ENCODE data around the gene PKLR.

The PKLR gene

GRCh38 chr1:155277070-155277901 lies 24.0 kb downstream of the PKLR start, which contains the start of gene HCN3:
Gene HCN3 (plus strand): TSS chr1:155277463. CDS start chr1:155277591, 128 bp downstream.
- no peaks in the 10 kb centered on the region for H3K36me3 ChIP-seq (replicated peaks; ENCODE audit: insufficient read depth, low read length)
- H3F3A ChIP-seq (ENCODE audit: insufficient read depth, low read length) = peaks cover 25% of the 10 kb centered on the region
- peaks cover 16% of the 10 kb centered on the region for H3K4me1 ChIP-seq (ENCODE audit: low read length)
- no peak within 1 kb of the TSS for H3K27ac ChIP-seq (ENCODE audit: low read length)
- no peaks in the 10 kb centered on the region for H3K27me3 ChIP-seq (replicated peaks; ENCODE audit: insufficient read depth, low read length)
- H4K20me1 ChIP-seq (ENCODE audit: insufficient read depth, low read length) = no peaks in the 10 kb centered on the region
- peaks cover 14% of the 10 kb centered on the region for H3K79me2 ChIP-seq (ENCODE audit: low read length)
- H3K9me3 ChIP-seq (replicated peaks; ENCODE audit: insufficient read depth, low read length) = no peaks in the 10 kb centered on the region
- TF ChIP-seq EZH2phosphoT487 (IDR thresholded peaks at IDR 0.05; ENCODE audit: low read length) (no peak), EZH2 (optimal IDR thresholded peaks at IDR 0.05; ENCODE audit: low read depth, low read length) (no peak)
- TF ChIP-seq, protein P1, sequence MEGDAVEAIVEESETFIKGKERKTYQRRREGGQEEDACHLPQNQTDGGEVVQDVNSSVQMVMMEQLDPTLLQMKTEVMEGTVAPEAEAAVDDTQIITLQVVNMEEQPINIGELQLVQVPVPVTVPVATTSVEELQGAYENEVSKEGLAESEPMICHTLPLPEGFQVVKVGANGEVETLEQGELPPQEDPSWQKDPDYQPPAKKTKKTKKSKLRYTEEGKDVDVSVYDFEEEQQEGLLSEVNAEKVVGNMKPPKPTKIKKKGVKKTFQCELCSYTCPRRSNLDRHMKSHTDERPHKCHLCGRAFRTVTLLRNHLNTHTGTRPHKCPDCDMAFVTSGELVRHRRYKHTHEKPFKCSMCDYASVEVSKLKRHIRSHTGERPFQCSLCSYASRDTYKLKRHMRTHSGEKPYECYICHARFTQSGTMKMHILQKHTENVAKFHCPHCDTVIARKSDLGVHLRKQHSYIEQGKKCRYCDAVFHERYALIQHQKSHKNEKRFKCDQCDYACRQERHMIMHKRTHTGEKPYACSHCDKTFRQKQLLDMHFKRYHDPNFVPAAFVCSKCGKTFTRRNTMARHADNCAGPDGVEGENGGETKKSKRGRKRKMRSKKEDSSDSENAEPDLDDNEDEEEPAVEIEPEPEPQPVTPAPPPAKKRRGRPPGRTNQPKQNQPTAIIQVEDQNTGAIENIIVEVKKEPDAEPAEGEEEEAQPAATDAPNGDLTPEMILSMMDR (IDR thresholded peaks at IDR 0.05; ENCODE audit: low read length) = peak; percentile 78
- H3K4me3 ChIP-seq (ENCODE audit: low read length) = peak within 1 kb of the TSS; percentile 76
- DNase-seq = peak; percentile 99
- peak within 1 kb of the TSS; percentile 20; the same call in 1 of the 2 replicates for H3K9ac ChIP-seq (ENCODE audit: low read length)
- no peaks in the 10 kb centered on the region for H3K9me2 ChIP-seq (replicated peaks; ENCODE audit: insufficient read depth, low read length)
- peak within 1 kb of the TSS; percentile 83 for H2AFZ ChIP-seq (ENCODE audit: low read length)
- peak within 1 kb of the TSS; percentile 99 for H3K4me2 ChIP-seq (ENCODE audit: low read depth, low read length)

GRCh38 chr1:155273343-155274245 lies 27.6 kb downstream of the PKLR start, which contains the start of gene CLK2:
Gene CLK2 (minus strand): TSS chr1:155273504. CDS start chr1:155270977, 2,527 bp downstream.
- TF ChIP-seq EZH2 (optimal IDR thresholded peaks at IDR 0.05; ENCODE audit: low read depth, low read length) (no peak), EZH2phosphoT487 (IDR thresholded peaks at IDR 0.05; ENCODE audit: low read length) (no peak)
- TF ChIP-seq, protein P1 (IDR thresholded peaks at IDR 0.05; ENCODE audit: low read length) = no peak
- Histone ChIP-seq H4K20me1 (ENCODE audit: insufficient read depth, low read length) (no peaks in the 10 kb centered on the region), H3K9me3 (replicated peaks; ENCODE audit: insufficient read depth, low read length) (no peaks in the 10 kb centered on the region), H3K4me2 (ENCODE audit: low read depth, low read length) (peak within 1 kb of the TSS; percentile 100), H3K27ac (ENCODE audit: low read length) (peak within 1 kb of the TSS; percentile 53; the same call in 1 of the 2 replicates), H2AFZ (ENCODE audit: low read length) (peak within 1 kb of the TSS; percentile 100), H3K9me2 (replicated peaks; ENCODE audit: insufficient read depth, low read length) (no peaks in the 10 kb centered on the region), H3K36me3 (replicated peaks; ENCODE audit: insufficient read depth, low read length) (peaks cover 20% of the 10 kb centered on the region), H3K9ac (ENCODE audit: low read length) (peak within 1 kb of the TSS; percentile 78), H3K79me2 (ENCODE audit: low read length) (peaks cover 46% of the 10 kb centered on the region), H3K27me3 (replicated peaks; ENCODE audit: insufficient read depth, low read length) (no peaks in the 10 kb centered on the region), H3K4me3 (ENCODE audit: low read length) (peak within 1 kb of the TSS; percentile 83), H3F3A (ENCODE audit: insufficient read depth, low read length) (peaks cover 25% of the 10 kb centered on the region), H3K4me1 (ENCODE audit: low read length) (peaks cover 14% of the 10 kb centered on the region)
- peak; percentile 100 for DNase-seq

DNA sequence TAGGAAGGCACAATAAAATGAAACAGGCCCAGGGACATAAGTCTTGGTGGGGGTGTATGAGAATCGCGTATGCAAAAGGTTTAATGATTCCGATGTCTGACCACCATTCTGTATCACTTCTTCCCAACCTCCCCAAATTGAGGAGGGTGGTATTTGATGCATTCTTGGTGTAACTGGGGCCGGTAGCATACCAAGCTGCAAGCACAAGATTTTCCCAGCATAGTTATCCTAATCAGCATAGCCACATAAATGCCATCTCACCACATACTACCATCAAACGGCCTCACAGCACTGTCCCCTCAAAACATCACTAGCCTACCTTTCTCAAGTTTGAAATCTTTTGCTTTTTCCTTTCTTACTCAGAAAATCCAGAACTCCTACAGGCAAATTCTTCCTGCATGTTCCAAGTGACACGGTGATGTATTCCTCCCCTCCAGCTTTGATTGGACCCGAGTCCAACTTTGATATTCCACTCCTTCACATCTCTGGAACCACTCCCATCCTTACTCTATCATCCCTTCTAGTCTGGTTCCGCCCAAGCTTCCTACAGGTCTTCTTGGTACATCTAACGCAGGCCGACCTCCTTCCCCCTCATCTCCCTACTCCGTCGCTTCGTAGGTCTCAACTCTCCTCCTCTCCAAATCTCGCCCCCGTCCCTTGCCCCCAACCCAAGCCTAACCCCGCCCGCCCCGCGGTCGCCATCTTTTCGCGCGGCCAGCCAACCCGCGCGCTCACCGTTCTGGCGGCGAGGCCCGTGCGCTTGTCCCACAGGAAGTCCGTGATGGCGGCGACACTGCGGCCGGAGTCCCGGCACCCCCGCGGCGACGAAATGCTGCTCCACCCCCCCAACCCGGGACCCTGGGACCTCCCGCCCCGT lies 28.5 kb downstream of the PKLR start:
- H3K36me3 ChIP-seq (replicated peaks; ENCODE audit: insufficient read depth, low read length) = peaks cover 27% of the 10 kb centered on the region
- no peaks in the 10 kb centered on the region for H3K27me3 ChIP-seq (replicated peaks; ENCODE audit: insufficient read depth, low read length)
- DNase-seq = no peak
- H3K4me1 ChIP-seq (ENCODE audit: low read length) = peaks cover 11% of the 10 kb centered on the region
- H3K27ac ChIP-seq (ENCODE audit: low read length) = peak overlapping the region; percentile 53; the same call in 1 of the 2 replicates
- peak overlapping the region; percentile 100 for H3K4me2 ChIP-seq (ENCODE audit: low read depth, low read length)
- H3K4me3 ChIP-seq (ENCODE audit: low read length) = peak overlapping the region; percentile 83
- peaks cover 49% of the 10 kb centered on the region for H3K79me2 ChIP-seq (ENCODE audit: low read length)
- peak overlapping the region; percentile 100 for H2AFZ ChIP-seq (ENCODE audit: low read length)
- TF ChIP-seq, protein P1 (IDR thresholded peaks at IDR 0.05; ENCODE audit: low read length) = no peak
- TF ChIP-seq EZH2phosphoT487 (IDR thresholded peaks at IDR 0.05; ENCODE audit: low read length) (no peak), EZH2 (optimal IDR thresholded peaks at IDR 0.05; ENCODE audit: low read depth, low read length) (no peak)
- no peaks in the 10 kb centered on the region for H4K20me1 ChIP-seq (ENCODE audit: insufficient read depth, low read length)
- no peaks in the 10 kb centered on the region for H3K9me2 ChIP-seq (replicated peaks; ENCODE audit: insufficient read depth, low read length)
- peaks cover 24% of the 10 kb centered on the region for H3F3A ChIP-seq (ENCODE audit: insufficient read depth, low read length)
- H3K9me3 ChIP-seq (replicated peaks; ENCODE audit: insufficient read depth, low read length) = no peaks in the 10 kb centered on the region
- peak overlapping the region; percentile 78 for H3K9ac ChIP-seq (ENCODE audit: low read length)

Measured in MM.1S (cell line).